GM13977 (cell line): ENCODE measurements around the gene ICAM3.

Experiments
- DNase-seq: peaks from one replicate; pipeline ENCODE4 v3.0.0; 2012; ENCODE audit warnings: low spot score
- in situ Hi-C: fragments of 300-500 bp; cut with MboI; formaldehyde crosslinking; loops from one replicate; pipeline ENCODE4 v1.12.0; 2022; ENCODE audit warnings: low sequenced_read_pairs, low pct_unique_long_range_greater_than_20kb, mixed read lengths, inconsistent platforms; ENCODE audit not compliant: unreplicated experiment
- TF ChIP-seq, protein P1 (sequence below): IDR thresholded peaks from 2 replicates; pipeline ENCODE4 v1.5.1; 2012; ENCODE audit warnings: mild to moderate bottlenecking, control low read depth; ENCODE audit not compliant: insufficient read depth; ENCODE audit errors: extremely low read depth, missing control alignments

ICAM3 gene

DNA sequence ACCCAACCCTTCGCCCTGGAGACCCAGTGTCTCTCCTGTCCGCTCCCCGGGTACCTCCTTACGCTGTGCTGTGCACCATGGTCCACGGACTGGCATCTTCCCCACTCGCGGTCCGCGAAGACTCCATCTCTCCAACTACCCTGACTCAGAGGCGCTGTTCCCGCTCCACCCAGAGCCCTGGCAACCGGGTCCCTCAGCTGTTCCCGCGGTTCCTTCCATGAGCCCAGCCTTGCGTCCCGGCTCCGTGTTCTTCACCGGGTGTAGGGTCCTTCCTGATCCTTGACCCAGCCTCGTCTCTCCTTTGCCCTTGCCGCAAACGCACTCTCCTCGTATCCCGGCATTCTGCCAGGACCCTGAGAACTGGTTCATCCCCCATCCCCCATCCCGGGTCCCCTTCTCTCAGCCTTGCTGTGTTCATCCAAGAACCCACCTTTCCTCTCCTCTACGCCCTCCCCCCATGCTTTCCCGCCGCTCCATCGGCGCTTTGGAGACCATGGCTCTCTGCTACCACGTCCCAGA is 49.0 kb downstream of the ICAM3 start:
- in situ Hi-C loops, result no loop called here
- no peak for DNase-seq
- TF ChIP-seq, protein P1, sequence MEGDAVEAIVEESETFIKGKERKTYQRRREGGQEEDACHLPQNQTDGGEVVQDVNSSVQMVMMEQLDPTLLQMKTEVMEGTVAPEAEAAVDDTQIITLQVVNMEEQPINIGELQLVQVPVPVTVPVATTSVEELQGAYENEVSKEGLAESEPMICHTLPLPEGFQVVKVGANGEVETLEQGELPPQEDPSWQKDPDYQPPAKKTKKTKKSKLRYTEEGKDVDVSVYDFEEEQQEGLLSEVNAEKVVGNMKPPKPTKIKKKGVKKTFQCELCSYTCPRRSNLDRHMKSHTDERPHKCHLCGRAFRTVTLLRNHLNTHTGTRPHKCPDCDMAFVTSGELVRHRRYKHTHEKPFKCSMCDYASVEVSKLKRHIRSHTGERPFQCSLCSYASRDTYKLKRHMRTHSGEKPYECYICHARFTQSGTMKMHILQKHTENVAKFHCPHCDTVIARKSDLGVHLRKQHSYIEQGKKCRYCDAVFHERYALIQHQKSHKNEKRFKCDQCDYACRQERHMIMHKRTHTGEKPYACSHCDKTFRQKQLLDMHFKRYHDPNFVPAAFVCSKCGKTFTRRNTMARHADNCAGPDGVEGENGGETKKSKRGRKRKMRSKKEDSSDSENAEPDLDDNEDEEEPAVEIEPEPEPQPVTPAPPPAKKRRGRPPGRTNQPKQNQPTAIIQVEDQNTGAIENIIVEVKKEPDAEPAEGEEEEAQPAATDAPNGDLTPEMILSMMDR, result no peak

DNA sequence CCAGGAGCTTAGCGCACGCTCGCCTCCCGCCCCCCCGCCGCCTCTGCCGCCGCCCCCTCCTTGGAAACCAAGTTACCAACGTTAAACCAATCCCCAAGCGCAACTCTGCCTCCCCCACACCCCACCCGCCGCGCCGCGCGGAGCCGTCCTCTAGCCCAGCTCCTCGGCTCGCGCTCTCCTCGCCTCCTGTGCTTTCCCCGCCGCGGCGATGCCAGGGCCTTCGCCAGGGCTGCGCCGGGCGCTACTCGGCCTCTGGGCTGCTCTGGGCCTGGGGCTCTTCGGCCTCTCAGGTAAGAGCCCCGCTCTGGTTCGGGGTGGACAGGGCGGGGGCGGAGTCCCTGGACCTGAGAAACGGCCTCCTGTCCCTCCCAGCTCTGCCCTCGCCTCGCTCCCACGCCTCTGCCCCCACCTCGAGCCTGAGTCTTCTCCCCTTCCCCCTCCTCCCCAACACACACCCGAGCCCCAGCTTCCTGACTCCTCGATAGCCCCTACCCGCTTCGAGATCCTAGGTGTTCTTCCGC is 49.5 kb downstream of the ICAM3 start, which contains the start of gene ICAM5:
ICAM5 (plus strand) TSS at position 117 of the 521 bp plus-strand sequence; CDS start at position 209, 92 bp downstream.
- TF ChIP-seq, protein P1, result no peak
- in situ Hi-C loops, result no loop called here
- peak; percentile 58 for DNase-seq

DNA sequence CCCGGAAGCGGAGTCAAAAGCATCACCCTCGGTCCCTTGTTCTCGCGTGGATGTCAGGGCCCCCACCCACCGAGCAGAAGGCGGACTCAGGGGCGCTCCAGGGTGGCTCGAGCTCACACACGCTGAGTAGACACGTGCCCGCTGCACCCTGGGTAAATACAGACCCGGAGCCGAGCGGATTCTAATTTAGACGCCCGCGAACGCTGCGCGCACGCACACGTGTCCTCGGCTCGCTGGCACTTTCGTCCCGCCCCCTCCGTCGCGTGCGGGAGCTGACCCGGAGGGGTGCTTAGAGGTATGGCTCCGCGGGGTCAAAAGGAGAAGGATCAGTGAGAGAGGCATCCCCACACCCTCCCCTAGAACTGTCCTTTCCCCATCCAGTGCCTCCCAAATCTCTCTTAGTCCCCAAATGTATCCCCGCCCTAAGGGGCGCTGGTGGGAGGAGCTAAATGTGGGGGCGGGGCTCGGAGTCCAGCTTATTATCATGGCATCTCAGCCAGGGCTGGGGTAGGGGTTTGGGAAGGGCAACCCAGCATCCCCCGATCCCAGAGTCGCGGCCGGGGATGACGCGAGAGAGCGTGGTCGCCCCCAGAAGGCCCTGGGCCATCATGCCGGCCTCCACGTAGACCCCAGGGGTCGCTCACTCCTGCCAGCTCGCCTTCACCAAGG is 50.1 kb downstream of the ICAM3 start:
- peak; percentile 75 for DNase-seq
- TF ChIP-seq, protein P1, result no peak

DNA sequence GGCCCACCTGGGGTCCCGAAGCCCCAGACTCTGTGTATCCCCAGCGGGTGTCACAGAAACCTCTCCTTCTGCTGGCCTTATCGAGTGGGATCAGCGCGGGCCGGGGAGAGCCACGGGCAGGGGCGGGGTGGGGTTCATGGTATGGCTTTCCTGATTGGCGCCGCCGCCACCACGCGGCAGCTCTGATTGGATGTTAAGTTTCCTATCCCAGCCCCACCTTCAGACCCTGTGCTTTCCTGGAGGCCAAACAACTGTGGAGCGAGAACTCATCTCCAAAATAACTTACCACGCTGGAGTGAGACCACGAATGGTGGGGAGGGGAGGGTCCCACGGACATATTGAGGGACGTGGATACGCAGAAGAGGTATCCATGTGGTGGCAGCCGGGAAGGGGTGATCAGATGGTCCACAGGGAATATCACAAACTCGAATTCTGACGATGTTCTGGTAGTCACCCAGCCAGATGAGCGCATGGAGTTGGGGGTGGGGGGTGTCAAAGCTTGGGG is 50.7 kb downstream of the ICAM3 start:
- peak; percentile 81 for DNase-seq
- TF ChIP-seq, protein P1, result no peak
- in situ Hi-C loops, result no loop called here

More for the DNA sequence above, 50.1 kb downstream of the ICAM3 start:
- in situ Hi-C loops, result no loop called here

DNA sequence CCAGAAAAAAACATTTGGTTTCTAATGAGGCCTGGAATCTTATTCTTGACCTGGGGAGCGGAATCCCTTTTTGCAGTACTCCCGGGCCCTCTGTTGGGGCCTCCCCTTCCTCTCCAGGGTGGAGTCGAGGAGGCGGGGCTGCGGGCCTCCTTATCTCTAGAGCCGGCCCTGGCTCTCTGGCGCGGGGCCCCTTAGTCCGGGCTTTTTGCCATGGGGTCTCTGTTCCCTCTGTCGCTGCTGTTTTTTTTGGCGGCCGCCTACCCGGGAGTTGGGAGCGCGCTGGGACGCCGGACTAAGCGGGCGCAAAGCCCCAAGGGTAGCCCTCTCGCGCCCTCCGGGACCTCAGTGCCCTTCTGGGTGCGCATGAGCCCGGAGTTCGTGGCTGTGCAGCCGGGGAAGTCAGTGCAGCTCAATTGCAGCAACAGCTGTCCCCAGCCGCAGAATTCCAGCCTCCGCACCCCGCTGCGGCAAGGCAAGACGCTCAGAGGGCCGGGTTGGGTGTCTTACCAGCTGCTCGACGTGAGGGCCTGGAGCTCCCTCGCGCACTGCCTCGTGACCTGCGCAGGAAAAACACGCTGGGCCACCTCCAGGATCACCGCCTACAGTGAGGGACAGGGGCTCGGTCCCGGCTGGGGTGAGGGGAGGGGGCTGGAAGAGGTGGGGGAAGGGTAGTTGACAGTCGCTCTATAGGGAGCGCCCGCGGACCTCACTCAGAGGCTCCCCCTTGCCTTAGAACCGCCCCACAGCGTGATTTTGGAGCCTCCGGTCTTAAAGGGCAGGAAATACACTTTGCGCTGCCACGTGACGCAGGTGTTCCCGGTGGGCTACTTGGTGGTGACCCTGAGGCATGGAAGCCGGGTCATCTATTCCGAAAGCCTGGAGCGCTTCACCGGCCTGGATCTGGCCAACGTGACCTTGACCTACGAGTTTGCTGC is 52.4 kb downstream of the ICAM3 start, which contains the start of gene ICAM4:
ICAM4 (plus strand) TSS at position 153 of the 935 bp plus-strand sequence; CDS start at position 211, 58 bp downstream.
- DNase-seq, result peak; percentile 63
- in situ Hi-C loops, result no loop called here
- TF ChIP-seq, protein P1, result no peak

DNA sequence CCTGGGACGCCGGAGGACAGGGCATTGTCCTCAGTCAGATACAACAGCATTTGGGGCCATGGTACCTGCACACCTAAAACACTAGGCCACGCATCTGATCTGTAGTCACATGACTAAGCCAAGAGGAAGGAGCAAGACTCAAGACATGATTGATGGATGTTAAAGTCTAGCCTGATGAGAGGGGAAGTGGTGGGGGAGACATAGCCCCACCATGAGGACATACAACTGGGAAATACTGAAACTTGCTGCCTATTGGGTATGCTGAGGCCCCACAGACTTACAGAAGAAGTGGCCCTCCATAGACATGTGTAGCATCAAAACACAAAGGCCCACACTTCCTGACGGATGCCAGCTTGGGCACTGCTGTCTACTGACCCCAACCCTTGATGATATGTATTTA is 54.0 kb downstream of the ICAM3 start:
- no peak for DNase-seq
- TF ChIP-seq, protein P1, result no peak
- in situ Hi-C loops, result no loop called here
